ENCODE results near the gene SYNGR3. TPM values are rescaled to one million over a fixed set of nuclear protein-coding genes. Genes with fewer than 3 reads are reported as not detected.
A peak's percentile ranks its signal among the peaks of the same experiment; 100 is the strongest.

Gene SYNGR3
- total RNA-seq, 2 donors from 2014 or later = 0.52 to 2.1 TPM

- DNase-seq (ENCODE audit: low spot score) = no peak
- Histone ChIP-seq H3K36me3 (peaks cover 11% of the 10 kb centered on the region), H3K27ac (no peak overlapping the region), H3K9me3 (no peaks in the 10 kb centered on the region), H3K4me3 (peak overlapping the region; percentile 21 to 31), H3K4me1 (peaks cover 0 to 33% of the 10 kb centered on the region in 2 donors), H3K27me3 (peaks cover 16 to 26% of the 10 kb centered on the region in 2 donors)
- no peak for TF ChIP-seq CTCF (IDR thresholded peaks at IDR 0.05)
These were observed 773 bp downstream of the SYNGR3 start for GRCh38 chr16:1990351-1991134.

- peaks cover 16 to 26% of the 10 kb centered on the region in 2 donors for H3K27me3 ChIP-seq
- no peak for TF ChIP-seq CTCF (IDR thresholded peaks at IDR 0.05)
- DNase-seq (ENCODE audit: low spot score) = no peak
- no peaks in the 10 kb centered on the region for H3K9me3 ChIP-seq
- peaks cover 0 to 33% of the 10 kb centered on the region in 2 donors for H3K4me1 ChIP-seq
- H3K27ac ChIP-seq = no peak overlapping the region
- H3K4me3 ChIP-seq = peak overlapping the region in 1 of 2 donors; percentile 55
- H3K36me3 ChIP-seq = peaks cover 5% of the 10 kb centered on the region
These were observed 1.4 kb downstream of the SYNGR3 start for GRCh38 chr16:1991135-1991551.

- Histone ChIP-seq H3K4me3 (peak overlapping the region; percentile 19 to 55), H3K27ac (peak overlapping the region in 1 of 2 donors; percentile 24), H3K4me1 (peaks cover 0 to 33% of the 10 kb centered on the region in 2 donors), H3K36me3 (peaks cover under 1% of the 10 kb centered on the region), H3K9me3 (no peaks in the 10 kb centered on the region), H3K27me3 (peaks cover 16 to 26% of the 10 kb centered on the region in 2 donors)
- DNase-seq (ENCODE audit: low spot score) = no peak
- no peak for TF ChIP-seq CTCF (IDR thresholded peaks at IDR 0.05)
These were observed 1.8 kb downstream of the SYNGR3 start for GRCh38 chr16:1991588-1991947.

- peaks cover 2% of the 10 kb centered on the region for H3K36me3 ChIP-seq
These were observed 2.4 kb downstream of the SYNGR3 start for GRCh38 chr16:1991948-1992703.

More at GRCh38 chr16:1991948-1992703, 2.4 kb downstream of the SYNGR3 start:
- Histone ChIP-seq H3K4me3 (peak overlapping the region; percentile 19 to 55), H3K4me1 (peaks cover 0 to 33% of the 10 kb centered on the region in 2 donors), H3K9me3 (no peaks in the 10 kb centered on the region), H3K27me3 (peaks cover 16 to 26% of the 10 kb centered on the region in 2 donors), H3K27ac (peak overlapping the region in 1 of 2 donors; percentile 24)
- no peak for TF ChIP-seq CTCF (IDR thresholded peaks at IDR 0.05)
- DNase-seq (ENCODE audit: low spot score) = peak; percentile 90

Measured in right atrium auricular region (tissue), 2 donors.